CD4-positive, alpha-beta T cell treated with Interleukin-6 at 100 ng/mL for 8 hours (primary cell): ENCODE results near the gene CUBN.
A peak's percentile ranks its signal among the peaks of the same experiment; 100 is the strongest.

Experiments used
- DNase-seq: peaks from one replicate; pipeline ENCODE4 v3.0.0-alpha.2; 2020; ENCODE audit warnings: mixed read lengths, low spot score

The CUBN gene

GRCh38 chr10:17041626-17042520, 87.7 kb downstream of the CUBN start:
- DNase-seq = no peak

GRCh38 chr10:17038627-17039026, 91.0 kb downstream of the CUBN start:
- no peak for DNase-seq

GRCh38 chr10:17037910-17038309, 91.7 kb downstream of the CUBN start:
- DNase-seq = no peak

- no peak for DNase-seq
Measured at GRCh38 chr10:17035446-17035845, 94.2 kb downstream of the CUBN start.

- DNase-seq = peak; percentile 37
Measured at GRCh38 chr10:17033529-17034260, 95.9 kb downstream of the CUBN start.

GRCh38 chr10:17031637-17032635, 97.7 kb downstream of the CUBN start:
- no peak for DNase-seq

GRCh38 chr10:17029581-17030271, 99.9 kb downstream of the CUBN start:
- DNase-seq = peak; percentile 80

GRCh38 chr10:17029239-17029580, 100.4 kb downstream of the CUBN start:
- DNase-seq = no peak

- no peak for DNase-seq
Measured at GRCh38 chr10:17028798-17029197, 100.8 kb downstream of the CUBN start.

GRCh38 chr10:17026686-17027485, 102.7 kb downstream of the CUBN start:
- DNase-seq = peak; percentile 84

- peak; percentile 62 for DNase-seq
Measured at GRCh38 chr10:17025444-17026295, 103.9 kb downstream of the CUBN start.

- no peak for DNase-seq
Measured at GRCh38 chr10:17024461-17024860, 105.2 kb downstream of the CUBN start.

- peak; percentile 87 for DNase-seq
Measured at GRCh38 chr10:17023386-17024298, 106.0 kb downstream of the CUBN start.

- no peak for DNase-seq
Measured at GRCh38 chr10:17022896-17023295, 106.7 kb downstream of the CUBN start.

GRCh38 chr10:17022466-17022825, 107.2 kb downstream of the CUBN start:
- DNase-seq = no peak

GRCh38 chr10:17021656-17022465, 107.8 kb downstream of the CUBN start:
- DNase-seq = no peak

GRCh38 chr10:17019696-17020095, 109.9 kb downstream of the CUBN start:
- no peak for DNase-seq
